K562 (cell line): ENCODE data around the gene RPS2. TPM values are rescaled to one million over a fixed set of nuclear protein-coding genes. Genes with fewer than 3 reads are reported as not detected.
A peak's percentile ranks its signal among the peaks of the same experiment; 100 is the strongest.

Experiments
- HMG20B ChIP-seq: fragments of 250-450 bp; sonication (Bioruptor Pico); IDR thresholded peaks from 2 replicates; pipeline ENCODE4 v1.5.0; 2021; ENCODE audit warnings: mild to moderate bottlenecking
- HNRNPL ChIP-seq: fragments of 200-400 bp; formaldehyde crosslinking; IDR thresholded peaks from 2 replicates; pipeline ENCODE4 v1.6.1; 2017; ENCODE audit warnings: low read depth, mild to moderate bottlenecking, low read length
- MYNN ChIP-seq, 2 experiments: sonication (generic); formaldehyde crosslinking in 1 of 2; IDR thresholded peaks; 2 replicates each; pipeline versions ENCODE4 v1.5.0 to v1.6.1; 2016 to 2020; ENCODE audit warnings: antibody characterized with exemption in 1 of 2, missing genetic modification reagents in 1 of 2
- POLR3A ChIP-seq: IDR thresholded peaks from 2 replicates; pipeline ENCODE4 v1.6.1; 2011; ENCODE audit warnings: borderline replicate concordance, mild to moderate bottlenecking, moderate library complexity; ENCODE audit not compliant: insufficient read length, insufficient read depth; ENCODE audit errors: extremely low read depth
- POLR3G ChIP-seq: IDR thresholded peaks from 2 replicates; pipeline ENCODE4 v1.6.1; 2011; ENCODE audit not compliant: insufficient read length, insufficient replicate concordance; ENCODE audit errors: extremely low read depth
- RHOXF2B ChIP-seq: fragments of 250-450 bp; sonication (Bioruptor Pico); conservative IDR thresholded peaks from 2 replicates; pipeline ENCODE4 v1.5.1; 2021
- SMAD3 ChIP-seq: fragments of 450-650 bp; formaldehyde crosslinking; conservative IDR thresholded peaks from 2 replicates; pipeline ENCODE4 v1.4.0; 2020; ENCODE audit warnings: mild to moderate bottlenecking
- SMARCC2 ChIP-seq: fragments of 450-650 bp; IDR thresholded peaks from 2 replicates; pipeline ENCODE4 v1.6.1; 2017; ENCODE audit warnings: antibody characterized with exemption, moderate library complexity, mild to moderate bottlenecking, low read depth
- UBTF ChIP-seq, 2 experiments: IDR thresholded peaks; 2 replicates each; pipeline ENCODE4 v1.6.1; 2012; ENCODE audit warnings: improper control_type of control experiment in 2 of 2, low read depth in 2 of 2, low read length in 2 of 2, borderline replicate concordance in 1 of 2
- VEZF1 ChIP-seq: fragments of 200-800 bp; sonication (Bioruptor generic); IDR thresholded peaks from 2 replicates; pipeline ENCODE4 v1.6.1; 2017; ENCODE audit warnings: missing genetic modification characterization, missing compliant biosample characterization
- ZNF318 ChIP-seq, 2 experiments: fragments of 450-650 bp; IDR thresholded peaks; 2 replicates each; pipeline ENCODE4 v1.6.1; 2016; ENCODE audit warnings: mild to moderate bottlenecking in 2 of 2, borderline replicate concordance in 1 of 2, low read depth in 1 of 2, moderate library complexity in 1 of 2
- ZNF707 ChIP-seq: fragments of 250-450 bp; sonication (Bioruptor Pico); conservative IDR thresholded peaks from 2 replicates; pipeline ENCODE4 v1.8.0; 2022; ENCODE audit warnings: inconsistent platforms, mild to moderate bottlenecking, moderate library complexity
- polyA plus RNA-seq, 8 experiments: library from polyadenylated mRNA; depleted of rRNA in 4 of 8; stranded (reverse) in 5 of 8; unstranded in 3 of 8; fragments of >200 nt; fragmentation: Nextera tagmentation in 2 of 8; fragmentation: Illumina TruSeq in 1 of 8; extraction: Ambion mirVana in 2 of 8; extraction: Trizol in 1 of 8; gene quantifications; 2 replicates each; pipeline versions ENCODE4 v1.2.1 to v1.2.3, GENCODE V29; 2011 to 2014; ENCODE audit warnings: inconsistent platforms in 1 of 8, missing spikeins in 1 of 8
- total RNA-seq, 7 experiments: library from RNA; depleted of rRNA in 6 of 7; stranded (reverse); fragments of >200 nt in 6 of 7; fragmentation: Illumina TruSeq in 2 of 7; extraction: Trizol in 2 of 7; gene quantifications; 2 replicates each; pipeline versions ENCODE4 v1.2.1 to v1.2.3, GENCODE V29; 2011 to 2021; ENCODE audit warnings: low replicate concordance in 1 of 7

The RPS2 gene
- total and polyA plus RNA-seq, 9 of the 15 experiments (the other 6 are each of a cell fraction or from before 2014, with no cell fraction given), result 834 to 4,794 (median 3,793) TPM

- TF ChIP-seq ZNF318 (IDR thresholded peaks at IDR 0.05; ENCODE audit: borderline replicate concordance in 1 of 2, low read depth in 1 of 2) (0 out of 4 replicates have a peak, but pooled peaks of 1 of the 2 experiments have one; percentile 37), SMAD3 (CRISPR knock-in tag) (no peak), HMG20B (CRISPR knock-in tag) (no peak), SMARCC2 (peak; percentile 17; the same call in 1 of the 2 replicates), HNRNPL (no peak), POLR3A (no peak), RHOXF2B (no peak), ZNF707 (CRISPR knock-in tag) (no peak), POLR3G (no peak), MYNN (IDR thresholded peaks at IDR 0.05) (peak; percentile 62; the same call in 1 of the 2 replicates), MYNN (CRISPR knock-in tag; IDR thresholded peaks at IDR 0.05) (no peak), VEZF1 (CRISPR knock-in tag) (peak; percentile 32; the same call in 1 of the 2 replicates), UBTF (IDR thresholded peaks at IDR 0.05; ENCODE audit: borderline replicate concordance in 1 of 2, low read depth in 2 of 2, low read length in 2 of 2) (peak in 1 of 2 experiments; percentile 50; a peak in 1 of 4 replicates)
These were observed 22.4 kb downstream of the RPS2 start (continued) for GRCh38 chr16:1942047-1942809.
